Activated CD8-positive, alpha-beta memory T cell treated with anti-CD3 and anti-CD28 coated beads, Interleukin-2, amount 50 U/mL, for 48 hours (primary cell): ENCODE results near the gene ZBTB49.

Source experiments
- DNase-seq: peaks from one replicate; pipeline ENCODE4 v3.0.0-alpha.2; 2020

ZBTB49 gene

GRCh38 chr4:4362991-4363697, 73.1 kb downstream of the ZBTB49 start:
- DNase-seq: no peak

- no peak for DNase-seq
These were observed 74.0 kb downstream of the ZBTB49 start for GRCh38 chr4:4364061-4364460.

GRCh38 chr4:4364486-4365208, 74.6 kb downstream of the ZBTB49 start:
- DNase-seq: no peak

- DNase-seq: no peak
These were observed 78.9 kb downstream of the ZBTB49 start for GRCh38 chr4:4368809-4369580.
